ENCODE measurements around the gene VWCE. TPM values are rescaled to one million over a fixed set of nuclear protein-coding genes. Genes with fewer than 3 reads are reported as not detected.

Gene VWCE
- total RNA-seq, 1 experiment from 2014 or later = 17.7 TPM

DNA sequence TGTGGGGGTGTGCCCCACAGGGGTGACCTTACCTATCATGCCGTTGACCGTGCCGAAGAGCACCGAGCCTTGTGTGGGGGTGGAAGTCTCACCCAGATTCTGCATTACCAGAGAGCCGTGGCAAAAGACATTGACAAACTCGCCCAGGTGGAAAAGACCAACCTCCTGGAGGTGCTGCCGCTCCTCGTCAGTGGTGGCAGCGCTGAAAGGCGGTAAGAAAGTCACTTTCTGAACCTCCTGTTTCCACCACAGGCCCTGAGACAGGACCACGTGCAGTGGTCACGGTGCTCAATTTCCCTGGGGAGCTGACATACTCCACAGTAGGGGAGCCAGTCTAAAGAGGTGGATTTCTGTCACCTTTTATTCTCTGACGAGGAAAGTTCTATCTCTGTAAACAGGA is 7.4 kb upstream of the VWCE start:
- H3K36me3 Mint-ChIP-seq (ENCODE audit: insufficient read depth, unreplicated experiment) = peaks cover under 1% of the 10 kb centered on the region
- Histone ChIP-seq H3K4me3 (ENCODE audit: low read depth, low read length) (no peak overlapping the region), H3K4me1 (peaks cover 20% of the 10 kb centered on the region), H3K9me3 (no peaks in the 10 kb centered on the region), H3K36me3 (ENCODE audit: control insufficient read depth, insufficient read depth, low read length) (peaks cover 8% of the 10 kb centered on the region), H3K27me3 (replicated peaks; ENCODE audit: control insufficient read depth, insufficient read depth, low read length) (no peaks in the 10 kb centered on the region)
- CTCF ChIA-PET = no interaction called here
- no peaks in the 10 kb centered on the region for H3K27me3 Mint-ChIP-seq (ENCODE audit: insufficient read depth, unreplicated experiment)
- no peak for DNase-seq
- peaks cover 3% of the 10 kb centered on the region for H3K4me1 Mint-ChIP-seq (ENCODE audit: low read depth, unreplicated experiment)
- H3K4me3 Mint-ChIP-seq (ENCODE audit: unreplicated experiment) = no peak overlapping the region
- no peaks in the 10 kb centered on the region for H3K9me3 Mint-ChIP-seq (ENCODE audit: unreplicated experiment)
- BruUV-seq (replicated peaks) = no TSS peak
- POLR2A ChIA-PET = no interaction called here
- H3K27ac Mint-ChIP-seq (ENCODE audit: unreplicated experiment) = no peak overlapping the region
- intact Hi-C loops (cut with micrococcal nuclease; ENCODE audit: unreplicated experiment) = no loop called here
- TF ChIP-seq CTCF (IDR thresholded peaks at IDR 0.05; ENCODE audit: insufficient read depth in 1 of 2, low read depth in 1 of 2, low read length in 1 of 2, severe bottlenecking in 1 of 2, unreplicated experiment in 1 of 2) = no peak

GRCh38 chr11:61298663-61299244 is 3.6 kb upstream of the VWCE start:
- intact Hi-C loops (cut with micrococcal nuclease; ENCODE audit: unreplicated experiment) = loop anchor here (1.0 to 2.0 kb wide), 2 partner anchors 34 to 44 kb away; partner anchors contain the start of genes DDB1 and TKFC
- Mint-ChIP-seq H3K36me3 (ENCODE audit: insufficient read depth, unreplicated experiment) (peaks cover 31% of the 10 kb centered on the region), H3K9me3 (ENCODE audit: unreplicated experiment) (no peaks in the 10 kb centered on the region), H3K4me3 (ENCODE audit: unreplicated experiment) (no peak overlapping the region), H3K4me1 (ENCODE audit: low read depth, unreplicated experiment) (peaks cover 9% of the 10 kb centered on the region), H3K27me3 (ENCODE audit: insufficient read depth, unreplicated experiment) (no peaks in the 10 kb centered on the region), H3K27ac (ENCODE audit: unreplicated experiment) (peak overlapping the region; percentile 33)
- BruUV-seq (replicated peaks) = no TSS peak
- no peak for TF ChIP-seq CTCF (IDR thresholded peaks at IDR 0.05; ENCODE audit: insufficient read depth in 1 of 2, low read depth in 1 of 2, low read length in 1 of 2, severe bottlenecking in 1 of 2, unreplicated experiment in 1 of 2)
- DNase-seq = peak; percentile 72 to 82
- CTCF ChIA-PET = no interaction called here
- Histone ChIP-seq H3K27me3 (replicated peaks; ENCODE audit: control insufficient read depth, insufficient read depth, low read length) (no peaks in the 10 kb centered on the region), H3K4me3 (ENCODE audit: low read depth, low read length) (no peak overlapping the region), H3K36me3 (ENCODE audit: control insufficient read depth, insufficient read depth, low read length) (peaks cover 8% of the 10 kb centered on the region), H3K9me3 (no peaks in the 10 kb centered on the region), H3K4me1 (peaks cover 28% of the 10 kb centered on the region)
- POLR2A ChIA-PET = interaction anchor here (0.5 kb wide), 1 partner anchor 29 kb away, joined by 3 read pairs; no protein-coding TSS in a partner anchor

DNA sequence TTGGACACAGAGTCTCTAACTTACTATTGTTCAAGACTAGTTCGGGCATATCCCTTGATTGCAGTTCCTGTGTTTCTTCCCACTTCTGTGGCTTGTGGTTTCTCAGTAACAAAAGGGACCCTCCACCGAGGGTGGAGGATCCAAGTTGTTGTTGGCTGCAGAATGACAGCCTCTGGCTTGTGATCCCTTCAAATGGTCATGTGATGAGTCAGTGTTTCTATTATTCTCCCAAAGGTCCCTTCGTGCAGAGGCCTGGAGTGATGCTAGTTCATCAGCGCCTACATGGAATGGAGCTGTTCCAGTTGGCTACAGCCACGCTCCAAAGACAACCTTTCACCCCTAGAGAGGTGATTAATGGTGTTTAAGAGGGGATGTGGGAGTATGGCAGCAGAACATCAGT is 2.6 kb upstream of the VWCE start:
- POLR2A ChIA-PET = no interaction called here
- CTCF ChIA-PET = no interaction called here
- Mint-ChIP-seq H3K27me3 (ENCODE audit: insufficient read depth, unreplicated experiment) (no peaks in the 10 kb centered on the region), H3K9me3 (ENCODE audit: unreplicated experiment) (no peaks in the 10 kb centered on the region), H3K4me3 (ENCODE audit: unreplicated experiment) (no peak overlapping the region), H3K36me3 (ENCODE audit: insufficient read depth, unreplicated experiment) (peaks cover 31% of the 10 kb centered on the region), H3K27ac (ENCODE audit: unreplicated experiment) (no peak overlapping the region), H3K4me1 (ENCODE audit: low read depth, unreplicated experiment) (peaks cover 12% of the 10 kb centered on the region)
- Histone ChIP-seq H3K36me3 (ENCODE audit: control insufficient read depth, insufficient read depth, low read length) (peaks cover 8% of the 10 kb centered on the region), H3K4me3 (ENCODE audit: low read depth, low read length) (no peak overlapping the region), H3K9me3 (no peaks in the 10 kb centered on the region), H3K27me3 (replicated peaks; ENCODE audit: control insufficient read depth, insufficient read depth, low read length) (no peaks in the 10 kb centered on the region), H3K4me1 (peaks cover 32% of the 10 kb centered on the region)
- DNase-seq = no peak
- intact Hi-C loops (cut with micrococcal nuclease; ENCODE audit: unreplicated experiment) = loop anchor here (2.0 kb wide), 1 partner anchor 35 kb away; the partner anchor contains the start of genes DDB1 and TKFC
- no TSS peak for BruUV-seq (replicated peaks)
- TF ChIP-seq CTCF (IDR thresholded peaks at IDR 0.05; ENCODE audit: insufficient read depth in 1 of 2, low read depth in 1 of 2, low read length in 1 of 2, severe bottlenecking in 1 of 2, unreplicated experiment in 1 of 2) = no peak

All from Caco-2 (cell line).